ENCODE data around the gene MRPL28. TPM values are rescaled to one million over a fixed set of nuclear protein-coding genes. Genes with fewer than 3 reads are reported as not detected.
A peak's percentile ranks its signal among the peaks of the same experiment; 100 is the strongest.
"Not testable (repeated sequence)": the region's sequence is repeated elsewhere in the genome, so short reads cannot be mapped to it uniquely, and the experiment has no call there.

Gene MRPL28
- total RNA-seq, 1 donor from 2014 or later = 131 TPM

GRCh38 chr16:360698-361336 lies 9.5 kb downstream of the MRPL28 start:
- no peak for DNase-seq (ENCODE audit: low read depth, low spot score)

- DNase-seq (ENCODE audit: low read depth, low spot score) = no peak
Measured at GRCh38 chr16:359871-360697, 10.3 kb downstream of the MRPL28 start.

- DNase-seq (ENCODE audit: low read depth, low spot score) = no peak
Measured at GRCh38 chr16:359067-359763, 11.1 kb downstream of the MRPL28 start.

GRCh38 chr16:356741-357140 lies 13.6 kb downstream of the MRPL28 start:
- no peak for DNase-seq (ENCODE audit: low read depth, low spot score)

GRCh38 chr16:354971-355461 lies 15.3 kb downstream of the MRPL28 start:
- no peak for DNase-seq (ENCODE audit: low read depth, low spot score)

GRCh38 chr16:354291-354881 lies 16.0 kb downstream of the MRPL28 start:
- DNase-seq (ENCODE audit: low read depth, low spot score) = no peak

GRCh38 chr16:353404-354290 lies 16.7 kb downstream of the MRPL28 start:
- no peak for DNase-seq (ENCODE audit: low read depth, low spot score)

- peak; percentile 48 for DNase-seq (ENCODE audit: low read depth, low spot score)
Measured at GRCh38 chr16:352547-353403, 17.6 kb downstream of the MRPL28 start, which contains the start of gene AXIN1. TSS of gene AXIN1 (minus strand) at chr16:352723. CDS start at chr16:347025, 5,698 bp downstream.

GRCh38 chr16:351804-352520 lies 18.4 kb downstream of the MRPL28 start:
- no peak for DNase-seq (ENCODE audit: low read depth, low spot score)

- no peak for DNase-seq (ENCODE audit: low read depth, low spot score)
Measured at GRCh38 chr16:350203-350602, 20.1 kb downstream of the MRPL28 start.

- DNase-seq (ENCODE audit: low read depth, low spot score) = no peak
Measured at GRCh38 chr16:349211-349610, 21.1 kb downstream of the MRPL28 start.

GRCh38 chr16:348495-348894 lies 21.8 kb downstream of the MRPL28 start:
- DNase-seq (ENCODE audit: low read depth, low spot score) = not testable (repeated sequence)

GRCh38 chr16:347203-347602 lies 23.1 kb downstream of the MRPL28 start:
- no peak for DNase-seq (ENCODE audit: low read depth, low spot score)

GRCh38 chr16:346587-346986 lies 23.8 kb downstream of the MRPL28 start:
- no peak for DNase-seq (ENCODE audit: low read depth, low spot score)

- no peak for DNase-seq (ENCODE audit: low read depth, low spot score)
Measured at GRCh38 chr16:345772-346171, 24.6 kb downstream of the MRPL28 start.

- no peak for DNase-seq (ENCODE audit: low read depth, low spot score)
Measured at GRCh38 chr16:342455-343213, 27.7 kb downstream of the MRPL28 start.

- not testable (repeated sequence) for DNase-seq (ENCODE audit: low read depth, low spot score)
Measured at GRCh38 chr16:341974-342336, 28.4 kb downstream of the MRPL28 start.

Measured in pulmonary artery endothelial cell (primary cell).